Measurements from ENCODE around the gene C1QTNF12. TPM values are rescaled to one million over a fixed set of nuclear protein-coding genes. Genes with fewer than 3 reads are reported as not detected.

The C1QTNF12 gene
- total and polyA plus RNA-seq, 2 of the 8 experiments (the other 6 are each of a cell fraction or from before 2014, with no cell fraction given), result 2.1 to 3.7 TPM

DNA sequence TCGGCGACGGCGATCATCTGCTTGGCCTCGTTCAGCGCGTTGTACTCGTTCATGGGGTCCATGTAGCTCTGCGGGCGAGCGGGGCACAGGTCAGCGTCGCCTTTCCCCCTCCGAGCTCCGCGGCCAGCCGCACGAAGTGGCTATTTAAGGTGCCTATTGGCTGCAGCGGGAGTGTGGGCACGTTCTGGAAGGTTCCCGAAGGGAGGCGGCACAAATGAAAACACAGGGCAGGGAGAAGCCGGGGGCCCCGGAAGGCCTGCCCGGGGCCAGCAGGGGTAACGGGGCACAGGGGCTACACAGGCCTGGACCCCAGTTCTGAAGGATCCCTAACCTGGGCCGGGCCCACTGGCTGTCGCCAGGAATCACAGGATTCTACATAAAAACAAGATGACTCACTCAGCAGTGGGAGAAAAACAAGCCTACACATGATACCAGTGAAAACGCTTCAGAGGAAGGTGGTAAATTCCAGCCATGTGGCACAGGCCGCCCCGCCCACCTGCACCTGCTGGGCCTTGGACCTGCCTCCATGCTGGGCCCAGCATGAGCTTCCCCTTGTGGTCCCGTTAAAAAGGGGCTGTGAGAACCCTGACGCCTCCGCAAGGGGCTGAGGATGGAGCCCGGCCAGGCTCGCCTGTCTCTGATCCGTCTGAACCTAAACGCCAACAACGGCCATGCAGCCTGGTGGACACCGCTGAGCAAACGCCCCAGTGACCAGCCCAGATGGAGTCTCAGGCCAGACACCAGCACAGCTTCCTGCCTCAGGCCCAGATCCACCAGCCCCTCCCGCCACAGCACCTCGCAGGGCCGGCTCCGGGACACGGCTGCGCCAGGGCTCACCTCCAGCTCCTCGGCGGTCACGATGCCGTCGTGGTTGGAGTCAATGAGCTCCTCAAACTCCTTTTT, 28.6 kb downstream of the C1QTNF12 start:
- no peak for FAIRE-seq
- no peak for DNase-seq (ENCODE audit: low read depth in 1 of 2, low spot score in 2 of 2)
- Histone ChIP-seq H4K20me1 (replicated peaks in 1 of 2; ENCODE audit: control insufficient read depth in 1 of 2, insufficient read depth in 2 of 2, low read length in 2 of 2) (peaks cover 3 to 13% of the 10 kb centered on the region in 2 experiments), H4K91ac (replicated peaks; ENCODE audit: insufficient read length, low read length) (no peak overlapping the region), H2AK5ac (ENCODE audit: low read depth, low read length) (no peak overlapping the region), H3K9me3 (ENCODE audit: insufficient read depth in 2 of 2, low read depth in 1 of 2, low read length in 1 of 2) (no peaks in the 10 kb centered on the region), H2BK12ac (ENCODE audit: low read depth, low read length) (no peak overlapping the region), H2AFZ (ENCODE audit: low read length) (no peak overlapping the region), H3K4me3 (ENCODE audit: extremely low read depth in 1 of 4, insufficient read depth in 2 of 4, low read depth in 3 of 4, low read length in 4 of 4) (no peak overlapping the region), H3K4me1 (replicated peaks in 1 of 4; ENCODE audit: control insufficient read depth in 3 of 4, insufficient read depth in 4 of 4, low read length in 3 of 4) (no peaks in the 10 kb centered on the region; a peak in 1 of 7 replicates), H3K79me2 (ENCODE audit: control insufficient read depth in 1 of 2, insufficient read depth in 2 of 2, low read length in 2 of 2) (no peaks in the 10 kb centered on the region), H3K4me2 (ENCODE audit: insufficient read depth in 1 of 2, low read depth in 2 of 2, low read length in 2 of 2) (no peak overlapping the region), H3K36me3 (ENCODE audit: control insufficient read depth in 2 of 4, insufficient read depth in 4 of 4, low read length in 3 of 4) (peaks cover 2 to 30% (median 11%) of the 10 kb centered on the region in 4 experiments; a peak in 7 of 8 replicates), H3K27ac (ENCODE audit: low read depth, low read length) (no peak overlapping the region), H4K8ac (ENCODE audit: extremely low read depth, insufficient read depth, low read length) (no peak overlapping the region; the same call in 1 of the 2 replicates), H2BK120ac (replicated peaks; ENCODE audit: low read depth, low read length) (no peak overlapping the region), H3K4ac (replicated peaks; ENCODE audit: insufficient read length, low read depth, low read length) (no peak overlapping the region), H3K23me2 (ENCODE audit: low read depth, low read length) (no peaks in the 10 kb centered on the region), H3K23ac (ENCODE audit: insufficient read length) (no peak overlapping the region), H2BK20ac (ENCODE audit: low read length) (no peak overlapping the region), H2BK15ac (ENCODE audit: low read length) (no peak overlapping the region), H3K27me3 (replicated peaks in 1 of 4; ENCODE audit: control insufficient read depth in 3 of 4, extremely low read depth in 1 of 4, insufficient read depth in 3 of 4, low read length in 3 of 4) (no peaks in the 10 kb centered on the region), H3K14ac (ENCODE audit: insufficient read length) (no peak overlapping the region), H2BK5ac (ENCODE audit: low read depth, low read length) (no peak overlapping the region), H3K79me1 (ENCODE audit: low read depth, low read length) (peaks cover 5% of the 10 kb centered on the region; the same call in 1 of the 2 replicates), H3K9ac (replicated peaks in 1 of 4; ENCODE audit: extremely low read depth in 1 of 4, low read depth in 3 of 4, low read length in 3 of 4) (no peak overlapping the region), H3K56ac (replicated peaks; ENCODE audit: insufficient read length, low read depth, low read length) (no peak overlapping the region), H4K5ac (ENCODE audit: insufficient read length, low read depth, low read length) (no peak overlapping the region), H3K18ac (ENCODE audit: extremely low read depth, low read length) (no peak overlapping the region)
- ChIA-PET POLR2A (ENCODE audit: partially characterized antibody) (interaction anchor here (4.3 kb wide), 1 partner anchor 9 kb away, joined by 15 read pairs; no protein-coding TSS in a partner anchor), CTCF (ENCODE audit: partially characterized antibody) (interaction anchor here (1.1 to 2.3 kb wide), 4 partner anchors 13 to 96 kb away, joined by 3 to 9 read pairs (median 6); no protein-coding TSS in a partner anchor)
- no peak for TF ChIP-seq RNF2 (IDR thresholded peaks at IDR 0.05; ENCODE audit: borderline replicate concordance, low read depth, low read length, missing control alignments, poor library complexity, severe bottlenecking)
- TF ChIP-seq CHD1 (IDR thresholded peaks at IDR 0.05; ENCODE audit: low read depth, low read length), result no peak
- no peak for TF ChIP-seq YY1 (IDR thresholded peaks at IDR 0.05; ENCODE audit: low read depth, low read length)
- no peak for TF ChIP-seq SP4 (IDR thresholded peaks at IDR 0.05; ENCODE audit: low read length)
- 95% methylated on average over 50 of the region's 52 CpGs; no CpG with 5 or more reads in 1 of the 2 experiments for WGBS, 2 experiments (ENCODE audit: extremely low coverage in 1 of 2, insufficient coverage in 1 of 2, insufficient read length in 1 of 2, insufficient replicate concordance in 2 of 2, low coverage in 1 of 2, low lambda C conversion rate in 2 of 2, missing lambda C conversion rate in 1 of 2)
